ENCODE measurements around the gene NMUR2. TPM values are rescaled to one million over a fixed set of nuclear protein-coding genes. Genes with fewer than 3 reads are reported as not detected.

NMUR2 gene
- polyA plus RNA-seq, 1 donor from 2014 or later: not detected

GRCh38 chr5:152388610-152389009 lies 16.5 kb downstream of the NMUR2 start:
- no peaks in the 10 kb centered on the region for H3K27me3 Mint-ChIP-seq
- H3K4me3 Mint-ChIP-seq: no peak overlapping the region
- peaks cover 3 to 8% (median 7%) of the 10 kb centered on the region in 3 donors for H3K9me3 Mint-ChIP-seq
- peaks cover 4% of the 10 kb centered on the region for H3K36me3 Mint-ChIP-seq
- no peaks in the 10 kb centered on the region for H3K4me1 Mint-ChIP-seq
- H3K27ac Mint-ChIP-seq: no peak overlapping the region

GRCh38 chr5:152380415-152381123 lies 24.5 kb downstream of the NMUR2 start:
- Mint-ChIP-seq H3K36me3 (no peaks in the 10 kb centered on the region), H3K27ac (no peak overlapping the region), H3K4me1 (peaks cover 0 to 2% (median 0%) of the 10 kb centered on the region in 3 donors), H3K4me3 (no peak overlapping the region), H3K9me3 (peaks cover 0 to 6% (median 2%) of the 10 kb centered on the region in 3 donors), H3K27me3 (peaks cover 2% of the 10 kb centered on the region)

GRCh38 chr5:152379331-152379730 lies 25.7 kb downstream of the NMUR2 start:
- peaks cover 0 to 6% (median 2%) of the 10 kb centered on the region in 3 donors for H3K9me3 Mint-ChIP-seq

GRCh38 chr5:152378730-152379129 lies 26.3 kb downstream of the NMUR2 start:
- H3K9me3 Mint-ChIP-seq: peaks cover 0 to 6% (median 2%) of the 10 kb centered on the region in 3 donors

More at GRCh38 chr5:152379331-152379730, 25.7 kb downstream of the NMUR2 start:
- H3K27ac Mint-ChIP-seq: no peak overlapping the region
- H3K4me1 Mint-ChIP-seq: peaks cover 0 to 2% (median 0%) of the 10 kb centered on the region in 3 donors
- peaks cover 2% of the 10 kb centered on the region for H3K27me3 Mint-ChIP-seq
- H3K36me3 Mint-ChIP-seq: no peaks in the 10 kb centered on the region
- no peak overlapping the region for H3K4me3 Mint-ChIP-seq

GRCh38 chr5:152376886-152377285 lies 28.2 kb downstream of the NMUR2 start:
- peaks cover 2% of the 10 kb centered on the region for H3K27me3 Mint-ChIP-seq
- H3K4me1 Mint-ChIP-seq: no peaks in the 10 kb centered on the region
- no peaks in the 10 kb centered on the region for H3K36me3 Mint-ChIP-seq
- H3K9me3 Mint-ChIP-seq: peaks cover 0 to 1% (median 0%) of the 10 kb centered on the region in 3 donors
- H3K27ac Mint-ChIP-seq: no peak overlapping the region
- no peak overlapping the region for H3K4me3 Mint-ChIP-seq

More at GRCh38 chr5:152378730-152379129, 26.3 kb downstream of the NMUR2 start:
- H3K4me1 Mint-ChIP-seq: peaks cover 0 to 2% (median 0%) of the 10 kb centered on the region in 3 donors
- no peak overlapping the region for H3K4me3 Mint-ChIP-seq
- H3K27ac Mint-ChIP-seq: no peak overlapping the region
- H3K36me3 Mint-ChIP-seq: no peaks in the 10 kb centered on the region
- H3K27me3 Mint-ChIP-seq: peaks cover 2% of the 10 kb centered on the region

- Mint-ChIP-seq H3K9me3 (no peaks in the 10 kb centered on the region), H3K27ac (no peak overlapping the region), H3K27me3 (peaks cover 4% of the 10 kb centered on the region), H3K36me3 (no peaks in the 10 kb centered on the region), H3K4me3 (no peak overlapping the region), H3K4me1 (no peaks in the 10 kb centered on the region)
Observed at GRCh38 chr5:152374711-152375275, 30.3 kb downstream of the NMUR2 start.

GRCh38 chr5:152372875-152373274 lies 32.2 kb downstream of the NMUR2 start:
- no peaks in the 10 kb centered on the region for H3K4me1 Mint-ChIP-seq
- H3K27ac Mint-ChIP-seq: no peak overlapping the region
- no peaks in the 10 kb centered on the region for H3K36me3 Mint-ChIP-seq
- no peaks in the 10 kb centered on the region for H3K9me3 Mint-ChIP-seq
- H3K4me3 Mint-ChIP-seq: no peak overlapping the region
- H3K27me3 Mint-ChIP-seq: peaks cover 4% of the 10 kb centered on the region

GRCh38 chr5:152369298-152369697 lies 35.8 kb downstream of the NMUR2 start:
- H3K4me1 Mint-ChIP-seq: no peaks in the 10 kb centered on the region
- peaks cover 2% of the 10 kb centered on the region for H3K27me3 Mint-ChIP-seq
- no peaks in the 10 kb centered on the region for H3K36me3 Mint-ChIP-seq
- H3K9me3 Mint-ChIP-seq: no peaks in the 10 kb centered on the region
- no peak overlapping the region for H3K27ac Mint-ChIP-seq
- H3K4me3 Mint-ChIP-seq: no peak overlapping the region

GRCh38 chr5:152367554-152367953 lies 37.5 kb downstream of the NMUR2 start:
- H3K27me3 Mint-ChIP-seq: peaks cover 2% of the 10 kb centered on the region
- H3K4me3 Mint-ChIP-seq: no peak overlapping the region
- no peaks in the 10 kb centered on the region for H3K36me3 Mint-ChIP-seq
- no peaks in the 10 kb centered on the region for H3K4me1 Mint-ChIP-seq
- no peak overlapping the region for H3K27ac Mint-ChIP-seq
- H3K9me3 Mint-ChIP-seq: peaks cover 0 to 6% (median 0%) of the 10 kb centered on the region in 3 donors

- no peak overlapping the region for H3K27ac Mint-ChIP-seq
- H3K9me3 Mint-ChIP-seq: peaks cover 0 to 6% (median 0%) of the 10 kb centered on the region in 3 donors
- peaks cover 2% of the 10 kb centered on the region for H3K27me3 Mint-ChIP-seq
- no peaks in the 10 kb centered on the region for H3K36me3 Mint-ChIP-seq
- H3K4me1 Mint-ChIP-seq: no peaks in the 10 kb centered on the region
- no peak overlapping the region for H3K4me3 Mint-ChIP-seq
Observed at GRCh38 chr5:152366716-152367115, 38.4 kb downstream of the NMUR2 start.

GRCh38 chr5:152364899-152365298 lies 40.2 kb downstream of the NMUR2 start:
- Mint-ChIP-seq H3K4me3 (no peak overlapping the region), H3K4me1 (no peaks in the 10 kb centered on the region), H3K9me3 (peaks cover 0 to 6% (median 0%) of the 10 kb centered on the region in 3 donors), H3K27ac (no peak overlapping the region), H3K36me3 (no peaks in the 10 kb centered on the region), H3K27me3 (peaks cover 1% of the 10 kb centered on the region)

GRCh38 chr5:152364172-152364571 lies 40.9 kb downstream of the NMUR2 start:
- no peak overlapping the region for H3K27ac Mint-ChIP-seq
- no peak overlapping the region for H3K4me3 Mint-ChIP-seq
- H3K27me3 Mint-ChIP-seq: peaks cover 1% of the 10 kb centered on the region
- peaks cover 0 to 6% (median 0%) of the 10 kb centered on the region in 3 donors for H3K9me3 Mint-ChIP-seq
- H3K36me3 Mint-ChIP-seq: no peaks in the 10 kb centered on the region
- no peaks in the 10 kb centered on the region for H3K4me1 Mint-ChIP-seq

- Mint-ChIP-seq H3K27me3 (peaks cover 1% of the 10 kb centered on the region), H3K9me3 (peaks cover 0 to 6% (median 0%) of the 10 kb centered on the region in 3 donors), H3K27ac (no peak overlapping the region), H3K36me3 (no peaks in the 10 kb centered on the region), H3K4me1 (no peaks in the 10 kb centered on the region), H3K4me3 (no peak overlapping the region)
Observed at GRCh38 chr5:152358861-152359568, 46.1 kb downstream of the NMUR2 start.

GRCh38 chr5:152356506-152356905 lies 48.6 kb downstream of the NMUR2 start:
- H3K27me3 Mint-ChIP-seq: peaks cover 1% of the 10 kb centered on the region
- H3K4me3 Mint-ChIP-seq: no peak overlapping the region
- no peaks in the 10 kb centered on the region for H3K9me3 Mint-ChIP-seq
- H3K4me1 Mint-ChIP-seq: no peaks in the 10 kb centered on the region
- no peak overlapping the region for H3K27ac Mint-ChIP-seq
- no peaks in the 10 kb centered on the region for H3K36me3 Mint-ChIP-seq

- Mint-ChIP-seq H3K27me3 (peaks cover 1% of the 10 kb centered on the region), H3K4me1 (no peaks in the 10 kb centered on the region), H3K9me3 (no peaks in the 10 kb centered on the region), H3K36me3 (no peaks in the 10 kb centered on the region), H3K27ac (no peak overlapping the region), H3K4me3 (no peak overlapping the region)
Observed at GRCh38 chr5:152355061-152355460, 50.0 kb downstream of the NMUR2 start.
